Coronary artery (tissue), 2 donors: ENCODE measurements around the gene UBE2E1.
A peak's percentile ranks its signal among the peaks of the same experiment; 100 is the strongest.

Source experiments
- DNase-seq: peaks from one replicate; pipeline ENCODE4 v3.0.0-alpha.2; 2017; ENCODE audit warnings: low spot score
- H3K27ac ChIP-seq, 2 donors: fragments of 200-600 bp; sonication (generic); one replicate each; pipeline ENCODE4 v1.5.1; 2016 to 2019
- H3K4me3 ChIP-seq: fragments of 200-600 bp; sonication (generic); 2 replicates; pipeline ENCODE4 v1.5.1; 2016; ENCODE audit warnings: mild to moderate bottlenecking, moderate library complexity
- CTCF ChIP-seq: fragments of 200-600 bp; sonication (generic); IDR thresholded peaks from one replicate; pipeline ENCODE4 v1.5.1; 2019; ENCODE audit warnings: antibody characterized with exemption

UBE2E1 gene

GRCh38 chr3:23805633-23806533, at the start of gene UBE2E1:
Gene UBE2E1 (plus strand): TSS chr3:23805955. CDS start chr3:23807270, 1,315 bp downstream.
- H3K27ac ChIP-seq, result peak within 1 kb of the TSS; percentile 89 to 93
- peak; percentile 84 for DNase-seq
- H3K4me3 ChIP-seq, result peak within 1 kb of the TSS; percentile 99
- TF ChIP-seq CTCF, result no peak

- no peak for TF ChIP-seq CTCF
- DNase-seq, result no peak
- H3K4me3 ChIP-seq, result no peak overlapping the region
- H3K27ac ChIP-seq, result no peak overlapping the region
Observed at GRCh38 chr3:23756206-23756840, 49.4 kb upstream of the UBE2E1 start.

DNA sequence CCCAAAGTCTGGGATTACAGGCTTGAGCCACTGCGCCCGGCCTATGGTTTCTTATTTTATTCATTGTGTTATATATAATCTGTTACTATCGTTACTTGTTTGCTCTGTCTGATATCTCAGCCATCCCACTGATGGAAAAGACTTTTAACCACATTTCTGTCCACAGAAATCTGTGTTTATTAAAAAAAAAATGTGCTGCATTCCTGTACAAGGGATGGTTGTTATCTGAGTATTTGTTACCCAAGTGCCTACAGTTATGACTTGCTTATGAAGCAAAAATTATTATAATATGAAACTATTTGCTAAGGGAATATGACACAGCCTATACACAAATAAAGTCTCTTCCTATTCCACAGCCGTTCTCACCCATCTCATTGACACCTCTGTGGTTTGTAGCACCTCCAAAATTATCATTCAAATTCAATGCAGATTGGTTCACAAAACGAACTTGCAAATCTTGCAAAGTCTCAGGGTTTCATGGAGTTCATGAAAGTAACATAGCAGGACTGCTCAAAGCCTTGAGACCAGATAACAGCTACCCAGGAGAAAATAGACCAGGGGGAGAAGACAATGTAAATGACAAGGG, 47.4 kb upstream of the UBE2E1 start:
- DNase-seq, result no peak
- Histone ChIP-seq H3K4me3 (no peak overlapping the region), H3K27ac (no peak overlapping the region)
- no peak for TF ChIP-seq CTCF

GRCh38 chr3:23760325-23760724, 45.4 kb upstream of the UBE2E1 start:
- Histone ChIP-seq H3K27ac (no peak overlapping the region), H3K4me3 (no peak overlapping the region)
- TF ChIP-seq CTCF, result no peak
- DNase-seq, result no peak

DNA sequence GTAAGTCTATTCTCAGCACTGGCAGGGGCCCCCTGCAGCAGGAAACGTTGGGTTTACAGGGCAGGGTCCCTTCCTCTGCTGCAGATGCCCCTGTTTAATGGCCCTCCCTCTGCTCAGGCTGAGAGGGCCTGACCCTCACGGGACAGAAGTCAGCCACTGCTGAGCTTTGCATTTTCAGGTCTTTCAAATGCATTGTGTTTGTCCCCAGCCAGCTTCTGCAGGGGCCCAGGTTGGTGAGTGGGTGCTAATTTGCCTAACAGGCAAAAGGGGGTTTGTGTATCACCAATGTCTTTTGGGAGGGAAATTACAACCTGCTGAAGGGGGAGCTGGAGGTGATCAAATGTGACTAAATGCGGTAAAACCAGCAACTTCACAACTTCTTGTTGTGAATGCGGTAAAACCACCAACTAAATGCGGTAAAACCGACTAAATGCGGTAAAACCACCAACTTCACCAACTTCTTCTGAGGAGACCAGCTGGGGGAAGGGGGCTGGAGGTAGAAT, 44.8 kb upstream of the UBE2E1 start:
- no peak for TF ChIP-seq CTCF
- H3K4me3 ChIP-seq, result no peak overlapping the region
- no peak overlapping the region for H3K27ac ChIP-seq
- DNase-seq, result no peak

DNA sequence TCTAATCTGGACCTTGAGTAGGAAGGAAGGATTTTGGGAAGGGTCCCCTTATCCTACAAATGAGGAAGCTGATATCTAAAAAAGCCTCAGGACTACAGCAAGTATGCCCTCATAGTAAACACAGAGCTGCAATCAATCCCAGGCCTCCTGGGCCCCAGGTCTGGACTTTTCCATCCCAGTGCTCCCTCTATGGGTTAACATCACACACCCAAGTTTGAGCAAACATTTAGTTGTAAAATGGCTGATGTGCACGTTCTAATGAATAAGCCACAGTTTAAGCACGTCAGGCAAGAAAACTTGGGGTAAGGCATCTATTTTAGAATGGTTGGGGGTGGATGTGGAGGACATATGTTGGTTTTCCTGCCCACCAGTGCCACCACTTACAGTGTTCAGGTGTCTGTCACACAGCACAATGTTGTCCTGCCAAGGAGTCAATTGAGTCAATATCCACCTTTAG, 44.3 kb upstream of the UBE2E1 start:
- Histone ChIP-seq H3K4me3 (no peak overlapping the region), H3K27ac (no peak overlapping the region)
- DNase-seq, result no peak
- TF ChIP-seq CTCF, result no peak
